ENCODE data around the gene FGFR1OP2.

GRCh38 chr12:26941215-26941594 lies 2.9 kb downstream of the FGFR1OP2 start:
- TF ChIP-seq ZNF565 (CRISPR knock-in tag; conservative IDR thresholded peaks at IDR 0.05; ENCODE audit: low read depth) (no peak), RARB (CRISPR knock-in tag; IDR thresholded peaks at IDR 0.05) (no peak), CSRNP3 (CRISPR knock-in tag; IDR thresholded peaks at IDR 0.05) (no peak), OSR1 (CRISPR knock-in tag; IDR thresholded peaks at IDR 0.05) (no peak), ZFP3 (CRISPR knock-in tag; IDR thresholded peaks at IDR 0.05) (no peak), PATZ1 (CRISPR knock-in tag; IDR thresholded peaks at IDR 0.05; ENCODE audit: borderline replicate concordance) (no peak)

Measured in SK-N-SH treated with all-trans-retinoic acid at 6 μM for 48 hours (cell line).